ENCODE measurements around the gene GARIN5A. TPM values are rescaled to one million over a fixed set of nuclear protein-coding genes. Genes with fewer than 3 reads are reported as not detected.

GARIN5A gene
- total and polyA plus RNA-seq, 2 of the 8 experiments (the other 6 are each of a cell fraction or from before 2014, with no cell fraction given), result 9.1 to 18.5 TPM

DNA sequence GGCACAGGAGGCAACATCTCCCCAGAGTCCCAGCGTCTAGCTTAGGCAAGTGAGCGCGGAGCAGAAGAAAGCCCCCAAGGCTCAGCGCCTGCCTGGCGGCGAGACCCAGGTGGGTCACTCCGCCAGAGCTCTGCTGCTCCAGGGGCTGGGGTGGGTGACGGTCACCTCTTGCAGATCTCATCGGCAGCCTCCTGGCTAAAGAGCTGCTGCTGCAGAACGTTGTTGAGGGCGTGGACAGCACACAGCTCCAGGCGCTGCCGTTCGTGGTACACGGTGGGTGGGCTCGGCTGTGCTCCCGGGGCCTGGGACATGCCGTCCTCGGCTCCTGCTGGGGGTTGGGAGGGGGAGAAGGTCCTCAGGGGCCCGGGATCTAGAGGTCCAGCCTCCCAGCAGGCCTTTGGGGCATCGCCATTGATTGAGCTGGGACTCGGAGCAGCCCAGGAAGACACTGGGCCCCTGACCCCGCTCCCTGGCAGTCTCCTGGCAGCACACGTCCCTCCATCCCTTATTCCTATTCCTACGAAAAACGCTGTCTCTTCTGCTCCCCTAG lies 33.5 kb upstream of the GARIN5A start:
- H3K23ac ChIP-seq (ENCODE audit: insufficient read length), result no peak overlapping the region
- TF ChIP-seq BRCA1 (IDR thresholded peaks at IDR 0.05; ENCODE audit: low read depth, low read length), result no peak
- no peak for TF ChIP-seq EP300 (IDR thresholded peaks at IDR 0.05; ENCODE audit: borderline replicate concordance in 1 of 2, low read depth in 2 of 2, low read length in 2 of 2)
- TF ChIP-seq RBBP5 (IDR thresholded peaks at IDR 0.05; ENCODE audit: borderline replicate concordance, low read depth, low read length), result no peak
- TF ChIP-seq RNF2 (IDR thresholded peaks at IDR 0.05; ENCODE audit: borderline replicate concordance, low read depth, low read length, missing control alignments, poor library complexity, severe bottlenecking), result no peak
- TF ChIP-seq CBX5 (IDR thresholded peaks at IDR 0.05; ENCODE audit: low read depth, low read length), result no peak
- no peak for TF ChIP-seq POLR2A (IDR thresholded peaks at IDR 0.05; ENCODE audit: control extremely low read depth in 1 of 2, low read depth in 2 of 2, low read length in 2 of 2)
- no peak for TF ChIP-seq JUND (IDR thresholded peaks at IDR 0.05; ENCODE audit: low read length)
- TF ChIP-seq SAP30 (IDR thresholded peaks at IDR 0.05; ENCODE audit: insufficient read depth, insufficient replicate concordance, low read length), result no peak
- TF ChIP-seq HDAC2 (IDR thresholded peaks at IDR 0.05; ENCODE audit: borderline replicate concordance in 1 of 2, low read depth in 2 of 2, low read length in 2 of 2), result no peak
- TF ChIP-seq, protein P1, sequence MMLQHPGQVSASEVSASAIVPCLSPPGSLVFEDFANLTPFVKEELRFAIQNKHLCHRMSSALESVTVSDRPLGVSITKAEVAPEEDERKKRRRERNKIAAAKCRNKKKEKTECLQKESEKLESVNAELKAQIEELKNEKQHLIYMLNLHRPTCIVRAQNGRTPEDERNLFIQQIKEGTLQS (IDR thresholded peaks at IDR 0.05; ENCODE audit: insufficient read depth, low read depth, low read length), result no peak
- no peak for TF ChIP-seq NANOG (IDR thresholded peaks at IDR 0.05; ENCODE audit: insufficient read depth, low read depth, low read length, poor library complexity, severe bottlenecking)

More for the DNA sequence above, 33.5 kb upstream of the GARIN5A start:
- no peaks in the 10 kb centered on the region; the same call in 1 of the 2 replicates for H3K23me2 ChIP-seq (ENCODE audit: low read depth, low read length)
- no peak overlapping the region for H3K9ac ChIP-seq (replicated peaks in 1 of 4; ENCODE audit: extremely low read depth in 1 of 4, low read depth in 3 of 4, low read length in 3 of 4)
- H3K79me1 ChIP-seq (ENCODE audit: low read depth, low read length), result no peaks in the 10 kb centered on the region; the same call in 1 of the 2 replicates
- H3K27me3 ChIP-seq (replicated peaks in 1 of 4; ENCODE audit: control insufficient read depth in 3 of 4, extremely low read depth in 1 of 4, insufficient read depth in 3 of 4, low read length in 3 of 4), result peaks cover 0 to 26% (median 15%) of the 10 kb centered on the region in 4 experiments; a peak in 6 of 7 replicates
- no peak overlapping the region for H4K91ac ChIP-seq (replicated peaks; ENCODE audit: insufficient read length, low read length)
- 62% methylated on average over 24 of the region's 26 CpGs; no CpG with 5 or more reads in 1 of the 2 experiments for WGBS, 2 experiments (ENCODE audit: extremely low coverage in 1 of 2, insufficient coverage in 1 of 2, insufficient read length in 1 of 2, insufficient replicate concordance in 2 of 2, low coverage in 1 of 2, low lambda C conversion rate in 2 of 2, missing lambda C conversion rate in 1 of 2)
- no peaks in the 10 kb centered on the region for H3K36me3 ChIP-seq (ENCODE audit: control insufficient read depth in 2 of 4, insufficient read depth in 4 of 4, low read length in 3 of 4)
- no peak overlapping the region for H3K56ac ChIP-seq (replicated peaks; ENCODE audit: insufficient read length, low read depth, low read length)
- no peak overlapping the region for H3K4ac ChIP-seq (replicated peaks; ENCODE audit: insufficient read length, low read depth, low read length)
- H3K18ac ChIP-seq (ENCODE audit: extremely low read depth, low read length), result no peak overlapping the region
- no peak for DNase-seq (ENCODE audit: low read depth in 1 of 2, low spot score in 2 of 2)
- H4K5ac ChIP-seq (ENCODE audit: insufficient read length, low read depth, low read length), result no peak overlapping the region
- no peak for FAIRE-seq
- H2BK120ac ChIP-seq (replicated peaks; ENCODE audit: low read depth, low read length), result no peak overlapping the region
- H3K27ac ChIP-seq (ENCODE audit: low read depth, low read length), result no peak overlapping the region
- H3K9me3 ChIP-seq (ENCODE audit: insufficient read depth in 2 of 2, low read depth in 1 of 2, low read length in 1 of 2), result no peaks in the 10 kb centered on the region
- no peak overlapping the region for H3K14ac ChIP-seq (ENCODE audit: insufficient read length)
- peaks cover 0 to 6% (median 4%) of the 10 kb centered on the region in 4 experiments; a peak in 4 of 7 replicates for H3K4me1 ChIP-seq (replicated peaks in 1 of 4; ENCODE audit: control insufficient read depth in 3 of 4, insufficient read depth in 4 of 4, low read length in 3 of 4)
- no peak overlapping the region for H2AK5ac ChIP-seq (ENCODE audit: low read depth, low read length)
- no peak overlapping the region for H2BK15ac ChIP-seq (ENCODE audit: low read length)
- peaks cover 1 to 3% of the 10 kb centered on the region in 2 experiments for H4K20me1 ChIP-seq (replicated peaks in 1 of 2; ENCODE audit: control insufficient read depth in 1 of 2, insufficient read depth in 2 of 2, low read length in 2 of 2)
- H4K8ac ChIP-seq (ENCODE audit: extremely low read depth, insufficient read depth, low read length), result no peak overlapping the region
- H2AFZ ChIP-seq (ENCODE audit: low read length), result no peak overlapping the region
- H3K4me2 ChIP-seq (ENCODE audit: insufficient read depth in 1 of 2, low read depth in 2 of 2, low read length in 2 of 2), result peak overlapping the region; percentile 57 to 66
- POLR2A ChIA-PET (ENCODE audit: partially characterized antibody), result interaction anchor here (0.5 to 2.0 kb wide), 6 partner anchors 10 to 1232 kb away, joined by 3 to 9 read pairs (median 4); no protein-coding TSS in a partner anchor
- no peak overlapping the region for H2BK12ac ChIP-seq (ENCODE audit: low read depth, low read length)
- H2BK20ac ChIP-seq (ENCODE audit: low read length), result no peak overlapping the region
- CTCF ChIA-PET (ENCODE audit: partially characterized antibody), result interaction anchor here (0.6 to 4.0 kb wide), 6 partner anchors 9 to 64 kb away, joined by 3 to 17 read pairs (median 7); no protein-coding TSS in a partner anchor
- H3K79me2 ChIP-seq (ENCODE audit: control insufficient read depth in 1 of 2, insufficient read depth in 2 of 2, low read length in 2 of 2), result no peaks in the 10 kb centered on the region
- peak overlapping the region; percentile 42 to 62 (median 56); a peak in 6 of 8 replicates for H3K4me3 ChIP-seq (ENCODE audit: extremely low read depth in 1 of 4, insufficient read depth in 2 of 4, low read depth in 3 of 4, low read length in 4 of 4)
- H2BK5ac ChIP-seq (ENCODE audit: low read depth, low read length), result no peak overlapping the region
